Kasumi-1 (cell line): ENCODE data around the gene USP14.

ENCODE experiments used
- DNase-seq, 2 experiments: peaks; one replicate each; lab custom pipeline; 2025; lab: John Stamatoyannopoulos, UW

USP14 gene

GRCh38 chr18:227902-228301, 69.5 kb downstream of the USP14 start:
- DNase-seq = no peak

- no peak for DNase-seq
Observed at GRCh38 chr18:228586-228985, 70.2 kb downstream of the USP14 start.

GRCh38 chr18:231563-231962, 73.2 kb downstream of the USP14 start:
- no peak for DNase-seq

GRCh38 chr18:240175-240574, 81.8 kb downstream of the USP14 start:
- no peak for DNase-seq

- no peak for DNase-seq
Observed at GRCh38 chr18:245282-245847, 87.0 kb downstream of the USP14 start.

GRCh38 chr18:248053-248452, 89.7 kb downstream of the USP14 start:
- DNase-seq = no peak

GRCh38 chr18:250685-251084, 92.3 kb downstream of the USP14 start:
- no peak for DNase-seq

GRCh38 chr18:251572-251971, 93.2 kb downstream of the USP14 start:
- no peak for DNase-seq

- no peak for DNase-seq
Observed at GRCh38 chr18:253121-253520, 94.8 kb downstream of the USP14 start.

GRCh38 chr18:255171-255570, 96.8 kb downstream of the USP14 start:
- DNase-seq = no peak

GRCh38 chr18:260547-260946, 102.2 kb downstream of the USP14 start:
- no peak for DNase-seq

- no peak for DNase-seq
Observed at GRCh38 chr18:261398-262073, 103.2 kb downstream of the USP14 start.
